PFSK-1 (cell line): ENCODE measurements around the gene ATP13A1.

Source experiments
- FOXP2 ChIP-seq: optimal IDR thresholded peaks from 2 replicates; pipeline ENCODE3; 2011; ENCODE audit warnings: borderline replicate concordance, control low read depth, inconsistent platforms; ENCODE audit not compliant: insufficient read depth; ENCODE audit errors: extremely low read length, extremely low read depth
- POLR2AphosphoS5 ChIP-seq: IDR thresholded peaks from 2 replicates; pipeline ENCODE4 v1.6.1; 2012; ENCODE audit warnings: low read depth, mild to moderate bottlenecking, control low read depth, low read length, moderate library complexity
- SIN3A ChIP-seq: IDR thresholded peaks from 2 replicates; pipeline ENCODE4 v1.6.1; 2012; ENCODE audit warnings: mild to moderate bottlenecking, low read length, moderate library complexity, borderline replicate concordance; ENCODE audit not compliant: insufficient read depth
- TAF1 ChIP-seq: IDR thresholded peaks from 2 replicates; pipeline ENCODE4 v1.6.1; 2012; ENCODE audit warnings: low read length, control low read depth, borderline replicate concordance; ENCODE audit not compliant: insufficient read depth
- TF ChIP-seq, protein P1 (sequence below), 2 experiments: IDR thresholded peaks; 2 replicates each; pipeline versions ENCODE4 v1.6.1 to v1.8.0; 2011 to 2012; ENCODE audit warnings: low read depth in 2 of 2, low read length in 2 of 2, control low read depth in 1 of 2, inconsistent platforms in 1 of 2, mild to moderate bottlenecking in 1 of 2, moderate library complexity in 1 of 2; ENCODE audit not compliant: insufficient read depth in 1 of 2

ATP13A1 gene

DNA sequence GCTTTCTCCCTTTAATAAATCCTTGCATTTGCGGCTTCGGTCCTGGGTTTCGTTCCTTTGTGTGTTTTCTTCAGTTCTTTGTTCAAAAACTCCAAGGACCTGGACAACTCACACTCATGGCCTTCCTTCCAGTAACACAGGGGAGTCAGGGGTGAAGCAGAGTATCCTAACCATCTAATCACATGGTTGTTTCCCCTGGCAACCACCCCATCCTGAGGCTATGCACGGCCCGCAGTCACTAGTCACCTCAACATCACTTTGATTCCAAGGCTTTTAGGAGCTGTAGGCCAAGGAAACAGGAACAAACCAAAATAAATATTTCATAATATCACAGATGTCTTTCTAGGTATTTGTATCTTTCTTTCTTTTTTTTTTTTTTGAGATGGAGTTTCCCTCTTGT is 34.1 kb upstream of the ATP13A1 start:
- TF ChIP-seq, protein P1, sequence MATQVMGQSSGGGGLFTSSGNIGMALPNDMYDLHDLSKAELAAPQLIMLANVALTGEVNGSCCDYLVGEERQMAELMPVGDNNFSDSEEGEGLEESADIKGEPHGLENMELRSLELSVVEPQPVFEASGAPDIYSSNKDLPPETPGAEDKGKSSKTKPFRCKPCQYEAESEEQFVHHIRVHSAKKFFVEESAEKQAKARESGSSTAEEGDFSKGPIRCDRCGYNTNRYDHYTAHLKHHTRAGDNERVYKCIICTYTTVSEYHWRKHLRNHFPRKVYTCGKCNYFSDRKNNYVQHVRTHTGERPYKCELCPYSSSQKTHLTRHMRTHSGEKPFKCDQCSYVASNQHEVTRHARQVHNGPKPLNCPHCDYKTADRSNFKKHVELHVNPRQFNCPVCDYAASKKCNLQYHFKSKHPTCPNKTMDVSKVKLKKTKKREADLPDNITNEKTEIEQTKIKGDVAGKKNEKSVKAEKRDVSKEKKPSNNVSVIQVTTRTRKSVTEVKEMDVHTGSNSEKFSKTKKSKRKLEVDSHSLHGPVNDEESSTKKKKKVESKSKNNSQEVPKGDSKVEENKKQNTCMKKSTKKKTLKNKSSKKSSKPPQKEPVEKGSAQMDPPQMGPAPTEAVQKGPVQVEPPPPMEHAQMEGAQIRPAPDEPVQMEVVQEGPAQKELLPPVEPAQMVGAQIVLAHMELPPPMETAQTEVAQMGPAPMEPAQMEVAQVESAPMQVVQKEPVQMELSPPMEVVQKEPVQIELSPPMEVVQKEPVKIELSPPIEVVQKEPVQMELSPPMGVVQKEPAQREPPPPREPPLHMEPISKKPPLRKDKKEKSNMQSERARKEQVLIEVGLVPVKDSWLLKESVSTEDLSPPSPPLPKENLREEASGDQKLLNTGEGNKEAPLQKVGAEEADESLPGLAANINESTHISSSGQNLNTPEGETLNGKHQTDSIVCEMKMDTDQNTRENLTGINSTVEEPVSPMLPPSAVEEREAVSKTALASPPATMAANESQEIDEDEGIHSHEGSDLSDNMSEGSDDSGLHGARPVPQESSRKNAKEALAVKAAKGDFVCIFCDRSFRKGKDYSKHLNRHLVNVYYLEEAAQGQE (IDR thresholded peaks at IDR 0.05; ENCODE audit: insufficient read depth in 1 of 2, low read depth in 2 of 2, low read length in 2 of 2), result no peak
- TF ChIP-seq SIN3A, result no peak
- TF ChIP-seq FOXP2, result no peak
- TF ChIP-seq TAF1, result no peak
- no peak for TF ChIP-seq POLR2AphosphoS5

DNA sequence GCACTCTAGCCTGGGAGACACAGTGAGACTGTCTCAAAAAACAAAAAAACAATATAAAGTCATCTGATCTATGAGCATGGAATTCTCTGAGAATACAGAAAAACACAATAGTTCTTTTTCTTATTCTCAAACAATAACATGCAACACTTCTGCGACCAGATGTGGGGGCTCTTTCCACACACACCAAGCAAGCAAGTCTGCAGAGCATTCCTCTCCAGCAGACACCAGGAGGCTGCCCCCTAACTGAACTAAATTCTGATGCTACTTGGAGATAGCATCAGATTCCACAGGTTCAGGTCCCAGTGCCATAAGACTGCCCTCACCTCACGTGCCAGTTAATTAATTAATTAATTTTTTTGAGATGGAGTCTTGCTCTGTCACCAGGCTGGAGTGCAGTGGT is 32.9 kb upstream of the ATP13A1 start:
- TF ChIP-seq POLR2AphosphoS5, result no peak
- no peak for TF ChIP-seq TAF1
- no peak for TF ChIP-seq SIN3A
- TF ChIP-seq, protein P1 (IDR thresholded peaks at IDR 0.05; ENCODE audit: insufficient read depth in 1 of 2, low read depth in 2 of 2, low read length in 2 of 2), result no peak
- no peak for TF ChIP-seq FOXP2

DNA sequence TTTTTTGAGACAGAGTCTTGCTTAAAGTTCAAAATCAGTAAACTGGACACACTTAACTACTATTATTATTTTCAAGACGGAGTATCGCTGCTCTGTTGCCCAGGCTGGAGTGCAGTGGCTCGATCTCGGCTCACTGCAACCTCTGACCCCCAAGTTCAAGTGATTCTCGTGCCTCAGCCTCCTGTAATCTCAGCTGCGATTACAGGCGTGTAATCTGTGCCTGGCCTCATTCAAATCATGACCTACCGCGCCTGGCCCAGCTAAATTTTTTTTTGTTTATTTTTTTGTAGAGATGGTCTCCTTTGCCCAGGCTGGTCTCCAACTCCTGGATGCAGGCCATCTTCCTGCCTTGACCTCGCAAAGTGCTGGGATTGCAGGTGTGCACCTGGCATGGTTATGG is 28.2 kb upstream of the ATP13A1 start:
- TF ChIP-seq, protein P1 (IDR thresholded peaks at IDR 0.05; ENCODE audit: insufficient read depth in 1 of 2, low read depth in 2 of 2, low read length in 2 of 2), result no peak
- TF ChIP-seq FOXP2 (no peak), TAF1 (no peak), SIN3A (no peak), POLR2AphosphoS5 (no peak)

DNA sequence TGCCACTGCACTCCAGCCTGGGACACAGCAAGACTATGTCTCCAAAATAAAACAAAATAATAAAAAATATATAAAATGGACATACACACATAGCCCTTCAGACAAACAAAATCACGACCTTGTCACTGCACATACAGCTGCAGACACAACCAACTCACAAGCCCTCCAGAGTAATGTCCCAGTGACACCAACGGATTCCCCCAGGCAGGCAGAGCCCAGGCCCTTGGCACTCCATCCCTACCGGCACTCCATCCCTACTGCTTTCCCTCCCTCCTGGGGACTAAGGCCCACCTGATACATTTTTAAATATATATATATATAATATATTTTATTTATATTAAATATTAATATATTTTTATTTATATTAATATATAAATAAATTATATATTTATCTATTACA is 23.6 kb upstream of the ATP13A1 start:
- TF ChIP-seq, protein P1 (IDR thresholded peaks at IDR 0.05; ENCODE audit: insufficient read depth in 1 of 2, low read depth in 2 of 2, low read length in 2 of 2), result no peak
- TF ChIP-seq TAF1, result no peak
- TF ChIP-seq POLR2AphosphoS5, result no peak
- TF ChIP-seq SIN3A, result no peak
- TF ChIP-seq FOXP2, result no peak

DNA sequence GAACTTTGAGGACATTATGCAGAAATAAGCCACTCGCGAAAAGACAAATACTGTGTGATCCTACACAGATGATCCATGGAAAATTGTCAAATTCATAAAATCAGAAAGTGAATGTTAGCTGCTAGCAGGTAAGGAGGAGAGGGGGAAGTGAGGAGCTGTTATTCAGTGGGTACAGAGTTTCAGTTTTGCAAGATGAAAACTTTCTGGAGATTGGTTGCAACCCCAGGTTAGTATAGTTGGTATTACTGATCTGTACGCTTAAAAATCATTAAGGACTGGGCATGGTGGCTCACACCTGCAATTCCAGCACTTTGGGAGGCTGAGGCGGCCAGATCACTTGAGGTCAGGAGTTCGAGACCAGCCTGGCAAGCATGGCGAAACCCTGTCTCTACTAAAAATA is 23.1 kb upstream of the ATP13A1 start:
- no peak for TF ChIP-seq FOXP2
- no peak for TF ChIP-seq TAF1
- TF ChIP-seq SIN3A, result no peak
- TF ChIP-seq, protein P1 (IDR thresholded peaks at IDR 0.05; ENCODE audit: insufficient read depth in 1 of 2, low read depth in 2 of 2, low read length in 2 of 2), result no peak
- no peak for TF ChIP-seq POLR2AphosphoS5
